ENCODE results near the gene TRIM9. TPM values are rescaled to one million over a fixed set of nuclear protein-coding genes. Genes with fewer than 3 reads are reported as not detected.

Gene TRIM9
- total and polyA plus RNA-seq, 2 experiments from 2014 or later: 4.4 to 6.2 TPM

DNA sequence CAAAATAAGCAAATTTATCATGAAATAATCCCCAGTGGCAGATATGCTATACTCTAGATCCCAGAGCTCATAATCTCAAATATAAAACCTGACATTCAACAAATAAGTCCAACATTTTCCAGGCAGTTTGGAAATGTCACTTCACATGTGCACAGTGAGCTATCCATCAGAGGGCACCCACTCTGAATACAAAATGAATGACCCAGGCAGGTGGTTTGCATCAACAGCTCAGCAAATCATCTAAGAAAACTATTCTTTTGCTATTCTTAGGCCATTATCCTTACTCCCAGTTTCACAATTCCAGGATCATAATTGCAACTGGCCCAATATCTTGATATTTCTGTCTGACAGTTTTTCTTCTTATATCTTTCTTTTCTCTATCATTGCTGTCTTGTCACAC lies 38.5 kb downstream of the TRIM9 start:
- H4K20me1 ChIP-seq (replicated peaks; ENCODE audit: insufficient read depth): no peaks in the 10 kb centered on the region
- ATAC-seq (no peak), DNase-seq (ENCODE audit: low spot score) (no peak)
- H3K27me3 ChIP-seq (ENCODE audit: insufficient read depth): no peaks in the 10 kb centered on the region
- no peaks in the 10 kb centered on the region for H3K4me1 ChIP-seq (ENCODE audit: insufficient read depth)
- peaks cover 5% of the 10 kb centered on the region for H3K27me3 Mint-ChIP-seq (ENCODE audit: insufficient read depth, low read depth, poor library complexity)
- TF ChIP-seq ZNF331 (CRISPR knock-in tag; IDR thresholded peaks at IDR 0.05; ENCODE audit: low read depth) (no peak), ZNF114 (CRISPR knock-in tag; IDR thresholded peaks at IDR 0.05) (no peak), CREB1 (CRISPR knock-in tag; IDR thresholded peaks at IDR 0.05; ENCODE audit: low read depth) (no peak), NANOG (IDR thresholded peaks at IDR 0.05; ENCODE audit: borderline replicate concordance) (no peak), STAT1 (IDR thresholded peaks at IDR 0.05; ENCODE audit: unreplicated experiment) (no peak), JUNB (IDR thresholded peaks at IDR 0.05; ENCODE audit: unreplicated experiment) (no peak), EZH2 (IDR thresholded peaks at IDR 0.05; ENCODE audit: low read depth, unreplicated experiment) (no peak), EZH2phosphoT487 (IDR thresholded peaks at IDR 0.05; ENCODE audit: unreplicated experiment) (no peak), POLR2AphosphoS5 (IDR thresholded peaks at IDR 0.05; ENCODE audit: low read depth) (no peak)
- TF ChIP-seq, protein P1, sequence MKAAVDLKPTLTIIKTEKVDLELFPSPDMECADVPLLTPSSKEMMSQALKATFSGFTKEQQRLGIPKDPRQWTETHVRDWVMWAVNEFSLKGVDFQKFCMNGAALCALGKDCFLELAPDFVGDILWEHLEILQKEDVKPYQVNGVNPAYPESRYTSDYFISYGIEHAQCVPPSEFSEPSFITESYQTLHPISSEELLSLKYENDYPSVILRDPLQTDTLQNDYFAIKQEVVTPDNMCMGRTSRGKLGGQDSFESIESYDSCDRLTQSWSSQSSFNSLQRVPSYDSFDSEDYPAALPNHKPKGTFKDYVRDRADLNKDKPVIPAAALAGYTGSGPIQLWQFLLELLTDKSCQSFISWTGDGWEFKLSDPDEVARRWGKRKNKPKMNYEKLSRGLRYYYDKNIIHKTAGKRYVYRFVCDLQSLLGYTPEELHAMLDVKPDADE (IDR thresholded peaks at IDR 0.05): no peak
- TF ChIP-seq, protein P2, sequence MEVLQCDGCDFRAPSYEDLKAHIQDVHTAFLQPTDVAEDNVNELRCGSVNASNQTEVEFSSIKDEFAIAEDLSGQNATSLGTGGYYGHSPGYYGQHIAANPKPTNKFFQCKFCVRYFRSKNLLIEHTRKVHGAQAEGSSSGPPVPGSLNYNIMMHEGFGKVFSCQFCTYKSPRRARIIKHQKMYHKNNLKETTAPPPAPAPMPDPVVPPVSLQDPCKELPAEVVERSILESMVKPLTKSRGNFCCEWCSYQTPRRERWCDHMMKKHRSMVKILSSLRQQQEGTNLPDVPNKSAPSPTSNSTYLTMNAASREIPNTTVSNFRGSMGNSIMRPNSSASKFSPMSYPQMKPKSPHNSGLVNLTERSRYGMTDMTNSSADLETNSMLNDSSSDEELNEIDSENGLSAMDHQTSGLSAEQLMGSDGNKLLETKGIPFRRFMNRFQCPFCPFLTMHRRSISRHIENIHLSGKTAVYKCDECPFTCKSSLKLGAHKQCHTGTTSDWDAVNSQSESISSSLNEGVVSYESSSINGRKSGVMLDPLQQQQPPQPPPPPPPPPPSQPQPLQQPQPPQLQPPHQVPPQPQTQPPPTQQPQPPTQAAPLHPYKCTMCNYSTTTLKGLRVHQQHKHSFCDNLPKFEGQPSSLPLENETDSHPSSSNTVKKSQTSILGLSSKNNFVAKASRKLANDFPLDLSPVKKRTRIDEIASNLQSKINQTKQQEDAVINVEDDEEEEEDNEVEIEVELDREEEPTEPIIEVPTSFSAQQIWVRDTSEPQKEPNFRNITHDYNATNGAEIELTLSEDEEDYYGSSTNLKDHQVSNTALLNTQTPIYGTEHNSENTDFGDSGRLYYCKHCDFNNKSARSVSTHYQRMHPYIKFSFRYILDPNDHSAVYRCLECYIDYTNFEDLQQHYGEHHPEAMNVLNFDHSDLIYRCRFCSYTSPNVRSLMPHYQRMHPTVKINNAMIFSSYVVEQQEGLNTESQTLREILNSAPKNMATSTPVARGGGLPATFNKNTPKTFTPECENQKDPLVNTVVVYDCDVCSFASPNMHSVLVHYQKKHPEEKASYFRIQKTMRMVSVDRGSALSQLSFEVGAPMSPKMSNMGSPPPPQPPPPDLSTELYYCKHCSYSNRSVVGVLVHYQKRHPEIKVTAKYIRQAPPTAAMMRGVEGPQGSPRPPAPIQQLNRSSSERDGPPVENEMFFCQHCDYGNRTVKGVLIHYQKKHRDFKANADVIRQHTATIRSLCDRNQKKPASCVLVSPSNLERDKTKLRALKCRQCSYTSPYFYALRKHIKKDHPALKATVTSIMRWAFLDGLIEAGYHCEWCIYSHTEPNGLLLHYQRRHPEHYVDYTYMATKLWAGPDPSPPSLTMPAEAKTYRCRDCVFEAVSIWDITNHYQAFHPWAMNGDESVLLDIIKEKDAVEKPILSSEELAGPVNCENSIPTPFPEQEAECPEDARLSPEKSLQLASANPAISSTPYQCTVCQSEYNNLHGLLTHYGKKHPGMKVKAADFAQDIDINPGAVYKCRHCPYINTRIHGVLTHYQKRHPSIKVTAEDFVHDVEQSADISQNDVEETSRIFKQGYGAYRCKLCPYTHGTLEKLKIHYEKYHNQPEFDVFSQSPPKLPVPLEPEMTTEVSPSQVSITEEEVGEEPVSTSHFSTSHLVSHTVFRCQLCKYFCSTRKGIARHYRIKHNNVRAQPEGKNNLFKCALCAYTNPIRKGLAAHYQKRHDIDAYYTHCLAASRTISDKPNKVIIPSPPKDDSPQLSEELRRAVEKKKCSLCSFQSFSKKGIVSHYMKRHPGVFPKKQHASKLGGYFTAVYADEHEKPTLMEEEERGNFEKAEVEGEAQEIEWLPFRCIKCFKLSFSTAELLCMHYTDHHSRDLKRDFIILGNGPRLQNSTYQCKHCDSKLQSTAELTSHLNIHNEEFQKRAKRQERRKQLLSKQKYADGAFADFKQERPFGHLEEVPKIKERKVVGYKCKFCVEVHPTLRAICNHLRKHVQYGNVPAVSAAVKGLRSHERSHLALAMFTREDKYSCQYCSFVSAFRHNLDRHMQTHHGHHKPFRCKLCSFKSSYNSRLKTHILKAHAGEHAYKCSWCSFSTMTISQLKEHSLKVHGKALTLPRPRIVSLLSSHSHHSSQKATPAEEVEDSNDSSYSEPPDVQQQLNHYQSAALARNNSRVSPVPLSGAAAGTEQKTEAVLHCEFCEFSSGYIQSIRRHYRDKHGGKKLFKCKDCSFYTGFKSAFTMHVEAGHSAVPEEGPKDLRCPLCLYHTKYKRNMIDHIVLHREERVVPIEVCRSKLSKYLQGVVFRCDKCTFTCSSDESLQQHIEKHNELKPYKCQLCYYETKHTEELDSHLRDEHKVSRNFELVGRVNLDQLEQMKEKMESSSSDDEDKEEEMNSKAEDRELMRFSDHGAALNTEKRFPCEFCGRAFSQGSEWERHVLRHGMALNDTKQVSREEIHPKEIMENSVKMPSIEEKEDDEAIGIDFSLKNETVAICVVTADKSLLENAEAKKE (CRISPR knock-in tag; IDR thresholded peaks at IDR 0.05): no peak
- TF ChIP-seq, protein P3, sequence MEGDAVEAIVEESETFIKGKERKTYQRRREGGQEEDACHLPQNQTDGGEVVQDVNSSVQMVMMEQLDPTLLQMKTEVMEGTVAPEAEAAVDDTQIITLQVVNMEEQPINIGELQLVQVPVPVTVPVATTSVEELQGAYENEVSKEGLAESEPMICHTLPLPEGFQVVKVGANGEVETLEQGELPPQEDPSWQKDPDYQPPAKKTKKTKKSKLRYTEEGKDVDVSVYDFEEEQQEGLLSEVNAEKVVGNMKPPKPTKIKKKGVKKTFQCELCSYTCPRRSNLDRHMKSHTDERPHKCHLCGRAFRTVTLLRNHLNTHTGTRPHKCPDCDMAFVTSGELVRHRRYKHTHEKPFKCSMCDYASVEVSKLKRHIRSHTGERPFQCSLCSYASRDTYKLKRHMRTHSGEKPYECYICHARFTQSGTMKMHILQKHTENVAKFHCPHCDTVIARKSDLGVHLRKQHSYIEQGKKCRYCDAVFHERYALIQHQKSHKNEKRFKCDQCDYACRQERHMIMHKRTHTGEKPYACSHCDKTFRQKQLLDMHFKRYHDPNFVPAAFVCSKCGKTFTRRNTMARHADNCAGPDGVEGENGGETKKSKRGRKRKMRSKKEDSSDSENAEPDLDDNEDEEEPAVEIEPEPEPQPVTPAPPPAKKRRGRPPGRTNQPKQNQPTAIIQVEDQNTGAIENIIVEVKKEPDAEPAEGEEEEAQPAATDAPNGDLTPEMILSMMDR (conservative IDR thresholded peaks at IDR 0.05; ENCODE audit: low read depth in 2 of 2): no peak
- H3K27ac ChIP-seq (ENCODE audit: low read depth): no peak overlapping the region
- H3F3A ChIP-seq (replicated peaks; ENCODE audit: low read depth): no peaks in the 10 kb centered on the region
- H3K4me3 Mint-ChIP-seq: no peak overlapping the region
- H3K27ac Mint-ChIP-seq: no peak overlapping the region
- no peaks in the 10 kb centered on the region for H3K9me2 ChIP-seq (ENCODE audit: insufficient read depth)
- H3K4me1 Mint-ChIP-seq: no peaks in the 10 kb centered on the region
- H3K36me3 Mint-ChIP-seq (ENCODE audit: low read depth): no peaks in the 10 kb centered on the region
- no peaks in the 10 kb centered on the region for H3K9me3 Mint-ChIP-seq
- no peak overlapping the region for H3K4me3 ChIP-seq
- H2AFZ ChIP-seq: no peak overlapping the region
- H3K79me2 ChIP-seq (replicated peaks; ENCODE audit: insufficient read depth): no peaks in the 10 kb centered on the region
- no peak overlapping the region for H3K4me2 ChIP-seq
- no peaks in the 10 kb centered on the region for H3K36me3 ChIP-seq (ENCODE audit: insufficient read depth)
